Astrocyte of the spinal cord (primary cell): ENCODE data around the gene GALNT7.

Experiments
- DNase-seq: peaks from one replicate; pipeline ENCODE4 v3.0.0; 2011; ENCODE audit warnings: low read depth, low spot score
- H3K4me3 ChIP-seq: 2 replicates; pipeline ENCODE4 v1.5.1; 2011; ENCODE audit warnings: low read depth, mild to moderate bottlenecking, low read length, moderate library complexity
- in situ Hi-C: cut with HindIII; loops from 2 replicates; pipeline ENCODE4 v1.10.0; 2017; ENCODE audit warnings: low sequenced_read_pairs
- TF ChIP-seq, protein P1 (sequence below): IDR thresholded peaks from 2 replicates; pipeline ENCODE4 v1.5.1; 2012; ENCODE audit warnings: low read depth, mild to moderate bottlenecking, low read length, inconsistent platforms

Gene GALNT7

GRCh38 chr4:173261052-173261451, 92.4 kb downstream of the GALNT7 start:
- in situ Hi-C loops = no loop called here
- TF ChIP-seq, protein P1, sequence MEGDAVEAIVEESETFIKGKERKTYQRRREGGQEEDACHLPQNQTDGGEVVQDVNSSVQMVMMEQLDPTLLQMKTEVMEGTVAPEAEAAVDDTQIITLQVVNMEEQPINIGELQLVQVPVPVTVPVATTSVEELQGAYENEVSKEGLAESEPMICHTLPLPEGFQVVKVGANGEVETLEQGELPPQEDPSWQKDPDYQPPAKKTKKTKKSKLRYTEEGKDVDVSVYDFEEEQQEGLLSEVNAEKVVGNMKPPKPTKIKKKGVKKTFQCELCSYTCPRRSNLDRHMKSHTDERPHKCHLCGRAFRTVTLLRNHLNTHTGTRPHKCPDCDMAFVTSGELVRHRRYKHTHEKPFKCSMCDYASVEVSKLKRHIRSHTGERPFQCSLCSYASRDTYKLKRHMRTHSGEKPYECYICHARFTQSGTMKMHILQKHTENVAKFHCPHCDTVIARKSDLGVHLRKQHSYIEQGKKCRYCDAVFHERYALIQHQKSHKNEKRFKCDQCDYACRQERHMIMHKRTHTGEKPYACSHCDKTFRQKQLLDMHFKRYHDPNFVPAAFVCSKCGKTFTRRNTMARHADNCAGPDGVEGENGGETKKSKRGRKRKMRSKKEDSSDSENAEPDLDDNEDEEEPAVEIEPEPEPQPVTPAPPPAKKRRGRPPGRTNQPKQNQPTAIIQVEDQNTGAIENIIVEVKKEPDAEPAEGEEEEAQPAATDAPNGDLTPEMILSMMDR = no peak
- H3K4me3 ChIP-seq = no peak overlapping the region
- no peak for DNase-seq

DNA sequence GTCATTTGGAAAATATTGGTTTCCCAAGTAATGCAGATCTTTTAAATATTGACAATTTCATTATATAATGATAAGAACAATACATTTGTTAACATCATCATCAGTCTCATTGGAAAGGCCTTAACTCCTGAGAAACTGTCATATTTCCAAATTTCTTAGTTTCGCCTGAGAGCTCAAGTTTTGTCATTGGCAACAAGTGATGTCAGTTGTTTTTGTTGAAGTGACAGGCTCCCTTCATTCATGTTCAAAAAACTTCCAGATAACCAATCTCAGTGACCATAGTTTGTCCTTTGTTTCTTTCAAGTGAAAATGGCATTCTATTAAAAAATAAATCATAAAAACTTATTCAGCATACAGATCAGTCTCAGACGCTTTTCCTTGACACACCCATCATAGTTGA, 93.8 kb downstream of the GALNT7 start:
- DNase-seq = no peak
- TF ChIP-seq, protein P1 = no peak
- no peak overlapping the region for H3K4me3 ChIP-seq
- in situ Hi-C loops = no loop called here

GRCh38 chr4:173264245-173264644, 95.6 kb downstream of the GALNT7 start:
- in situ Hi-C loops = no loop called here
- TF ChIP-seq, protein P1 = no peak
- no peak overlapping the region for H3K4me3 ChIP-seq
- no peak for DNase-seq

DNA sequence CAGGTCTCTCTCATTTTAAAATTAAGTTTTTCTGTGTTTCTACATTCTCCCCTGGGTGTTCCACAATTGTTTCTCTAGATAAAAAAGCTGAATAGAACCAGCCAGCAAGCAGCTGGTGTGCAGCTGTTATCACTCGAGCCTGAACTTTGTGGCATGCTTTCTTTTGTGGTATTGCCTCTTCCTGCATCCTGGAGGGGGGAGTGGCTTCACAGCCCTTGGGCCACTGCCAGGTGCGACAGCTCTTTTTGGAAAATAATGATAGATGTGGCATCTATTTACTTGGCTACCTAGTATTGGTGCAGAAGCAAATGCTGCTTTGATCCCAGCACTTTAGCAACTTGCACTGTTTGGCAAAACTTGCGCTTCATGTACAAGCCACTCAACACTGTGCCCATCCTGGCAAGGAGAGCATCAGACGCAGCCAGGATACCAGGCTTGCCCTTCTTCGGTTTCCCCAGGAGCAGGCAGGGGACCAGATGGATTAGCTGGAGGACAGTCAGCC, 96.1 kb downstream of the GALNT7 start:
- in situ Hi-C loops = no loop called here
- TF ChIP-seq, protein P1 = no peak
- H3K4me3 ChIP-seq = no peak overlapping the region
- peak; percentile 50 for DNase-seq

DNA sequence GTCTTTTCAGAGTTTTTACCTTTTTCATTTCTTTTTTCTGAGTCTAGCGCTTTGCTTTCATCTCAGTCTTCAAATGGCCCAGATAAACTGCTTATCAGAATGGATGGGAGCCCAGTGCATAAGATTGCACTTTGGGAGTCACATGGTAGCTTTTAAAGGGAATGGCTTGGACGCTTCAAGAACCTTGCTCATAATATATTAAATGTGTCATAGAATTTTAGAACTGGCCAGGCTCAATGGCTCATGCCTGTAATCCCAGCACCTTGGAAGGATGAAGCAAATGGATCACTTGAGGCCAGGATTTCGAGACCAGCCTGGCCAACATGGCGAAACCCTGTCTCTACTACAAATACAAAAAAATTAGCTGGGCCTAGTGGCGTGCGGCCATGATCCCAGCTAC, 97.1 kb downstream of the GALNT7 start:
- in situ Hi-C loops = no loop called here
- no peak for DNase-seq
- TF ChIP-seq, protein P1 = no peak
- H3K4me3 ChIP-seq = no peak overlapping the region

GRCh38 chr4:173267711-173268110, 99.1 kb downstream of the GALNT7 start:
- no peak overlapping the region for H3K4me3 ChIP-seq
- DNase-seq = no peak
- TF ChIP-seq, protein P1 = no peak
- in situ Hi-C loops = no loop called here

DNA sequence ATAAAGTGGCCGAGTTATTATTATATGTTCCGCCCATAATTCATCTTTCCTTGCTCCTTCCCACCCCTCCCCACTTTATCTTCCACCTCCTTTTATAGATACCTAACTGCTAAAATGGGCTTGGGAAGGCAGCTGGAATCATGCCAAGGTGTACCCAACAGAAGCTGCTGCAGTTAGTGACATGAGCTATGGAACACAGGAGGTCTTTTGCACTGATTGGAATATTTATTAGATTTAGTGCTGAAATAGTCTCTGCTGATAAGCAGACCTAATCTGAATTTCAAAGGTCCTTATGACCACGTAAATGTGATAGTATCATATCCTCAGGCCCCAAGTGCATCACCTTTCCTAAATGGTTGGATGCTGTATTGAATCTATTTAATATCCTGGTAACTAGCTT, 100.7 kb downstream of the GALNT7 start:
- in situ Hi-C loops = no loop called here
- H3K4me3 ChIP-seq = no peak overlapping the region
- TF ChIP-seq, protein P1 = no peak
- DNase-seq = no peak
